ENCODE data around the gene MYH3. TPM values are rescaled to one million over a fixed set of nuclear protein-coding genes. Genes with fewer than 3 reads are reported as not detected.

Gene MYH3
- polyA plus RNA-seq, 2 of the 4 experiments (the other 2 are of a cell fraction) = 1.6 to 2.1 TPM

DNA sequence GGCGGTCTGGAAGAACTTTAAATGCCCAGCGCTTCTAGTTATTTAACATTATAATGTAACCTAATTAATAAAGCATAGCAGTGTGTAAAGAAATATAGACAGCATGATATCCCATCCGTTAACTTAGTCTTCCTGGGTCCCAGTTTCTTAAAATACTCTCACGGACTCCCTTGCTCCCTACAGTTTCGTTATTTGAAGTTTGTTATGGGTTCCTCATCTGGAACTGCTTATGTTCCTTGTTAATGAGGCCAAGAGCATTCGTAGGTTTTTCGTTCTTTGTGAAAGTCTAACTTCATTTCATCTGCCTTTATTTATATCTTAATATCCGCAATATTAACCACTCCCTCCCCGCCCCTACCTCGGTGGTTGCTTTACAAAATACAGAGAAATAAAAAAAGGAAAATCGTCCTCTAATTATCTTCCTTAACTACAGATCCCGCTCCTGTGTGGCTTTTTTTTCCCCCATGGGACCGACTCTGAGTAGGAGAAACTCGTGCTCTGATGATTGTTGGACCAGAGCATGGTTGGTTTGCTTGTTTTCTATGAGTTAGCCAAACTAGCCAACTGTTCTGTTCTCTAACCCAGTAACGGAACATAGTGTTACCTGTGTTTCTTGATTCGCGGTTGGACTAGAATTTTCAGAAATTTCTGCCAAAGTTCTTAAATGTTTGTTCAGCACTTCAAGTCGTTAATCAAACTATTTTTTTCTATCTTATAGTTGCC lies 41.1 kb upstream of the MYH3 start:
- FAIRE-seq = no peak
- peak overlapping the region; percentile 80 for H3K4me2 ChIP-seq
- H3K9me3 ChIP-seq = no peaks in the 10 kb centered on the region
- no peak for TF ChIP-seq MAFK (IDR thresholded peaks at IDR 0.05; ENCODE audit: partially characterized antibody)
- TF ChIP-seq GATA3 (IDR thresholded peaks at IDR 0.05; ENCODE audit: borderline replicate concordance) = no peak
- no peak for TF ChIP-seq KDM5A (IDR thresholded peaks at IDR 0.05)
- TF ChIP-seq TFCP2L1 (CRISPR knock-in tag; IDR thresholded peaks at IDR 0.05) = no peak
- TF ChIP-seq PHF8 (IDR thresholded peaks at IDR 0.05; ENCODE audit: borderline replicate concordance, low read depth) = no peak
- TF ChIP-seq CBX8 (IDR thresholded peaks at IDR 0.05) = no peak
- TF ChIP-seq HMGXB4 (CRISPR knock-in tag; IDR thresholded peaks at IDR 0.05; ENCODE audit: borderline replicate concordance) = no peak
- no peak for TF ChIP-seq KDM1A (IDR thresholded peaks at IDR 0.05; ENCODE audit: low read depth)
- no peak for TF ChIP-seq MAZ (IDR thresholded peaks at IDR 0.05; ENCODE audit: borderline replicate concordance, low read depth, low read length)
- TF ChIP-seq SREBF2 (IDR thresholded peaks at IDR 0.05) = no peak
- no peak for TF ChIP-seq FOXS1 (CRISPR knock-in tag; IDR thresholded peaks at IDR 0.05)
- no peak for TF ChIP-seq ZNF302 (CRISPR knock-in tag; IDR thresholded peaks at IDR 0.05)
- TF ChIP-seq, protein P1, sequence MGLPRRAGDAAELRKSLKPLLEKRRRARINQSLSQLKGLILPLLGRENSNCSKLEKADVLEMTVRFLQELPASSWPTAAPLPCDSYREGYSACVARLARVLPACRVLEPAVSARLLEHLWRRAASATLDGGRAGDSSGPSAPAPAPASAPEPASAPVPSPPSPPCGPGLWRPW (IDR thresholded peaks at IDR 0.05) = no peak
- TF ChIP-seq, protein P2, sequence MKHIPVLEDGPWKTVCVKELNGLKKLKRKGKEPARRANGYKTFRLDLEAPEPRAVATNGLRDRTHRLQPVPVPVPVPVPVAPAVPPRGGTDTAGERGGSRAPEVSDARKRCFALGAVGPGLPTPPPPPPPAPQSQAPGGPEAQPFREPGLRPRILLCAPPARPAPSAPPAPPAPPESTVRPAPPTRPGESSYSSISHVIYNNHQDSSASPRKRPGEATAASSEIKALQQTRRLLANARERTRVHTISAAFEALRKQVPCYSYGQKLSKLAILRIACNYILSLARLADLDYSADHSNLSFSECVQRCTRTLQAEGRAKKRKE (CRISPR knock-in tag; IDR thresholded peaks at IDR 0.05; ENCODE audit: low read depth) = no peak
- TF ChIP-seq RAD21 (conservative IDR thresholded peaks at IDR 0.05 in 1 of 2, IDR thresholded peaks at IDR 0.05 in 1 of 2) = no peak
- TF ChIP-seq MYC (IDR thresholded peaks at IDR 0.05; ENCODE audit: borderline replicate concordance, low read length) = no peak
- TF ChIP-seq RARB (CRISPR knock-in tag; IDR thresholded peaks at IDR 0.05) = no peak
- no peak for TF ChIP-seq FOSL2 (IDR thresholded peaks at IDR 0.05)
- TF ChIP-seq FOSL2 (CRISPR knock-in tag; IDR thresholded peaks at IDR 0.05) = no peak
- TF ChIP-seq JUN (IDR thresholded peaks at IDR 0.05) = no peak
- peak overlapping the region; percentile 85 to 99 for H3K27ac ChIP-seq
- peak in 1 of 2 experiments; percentile 17 for DNase-seq (ENCODE audit: low read depth in 1 of 2, low spot score in 1 of 2)
- ChIA-PET POLR2A (no interaction called here), CTCF (interaction anchor here (1.0 kb wide), 1 partner anchor 39 kb away, joined by 3 read pairs; no protein-coding TSS in a partner anchor)
- no peak for ATAC-seq
- H3K4me1 ChIP-seq = peaks cover 15% of the 10 kb centered on the region
- peak overlapping the region; percentile 85 for H3K4me3 ChIP-seq
- WGBS (ENCODE audit: missing lambda C conversion rate) = 12% methylated on average over 18 of the region's 18 CpGs

DNA sequence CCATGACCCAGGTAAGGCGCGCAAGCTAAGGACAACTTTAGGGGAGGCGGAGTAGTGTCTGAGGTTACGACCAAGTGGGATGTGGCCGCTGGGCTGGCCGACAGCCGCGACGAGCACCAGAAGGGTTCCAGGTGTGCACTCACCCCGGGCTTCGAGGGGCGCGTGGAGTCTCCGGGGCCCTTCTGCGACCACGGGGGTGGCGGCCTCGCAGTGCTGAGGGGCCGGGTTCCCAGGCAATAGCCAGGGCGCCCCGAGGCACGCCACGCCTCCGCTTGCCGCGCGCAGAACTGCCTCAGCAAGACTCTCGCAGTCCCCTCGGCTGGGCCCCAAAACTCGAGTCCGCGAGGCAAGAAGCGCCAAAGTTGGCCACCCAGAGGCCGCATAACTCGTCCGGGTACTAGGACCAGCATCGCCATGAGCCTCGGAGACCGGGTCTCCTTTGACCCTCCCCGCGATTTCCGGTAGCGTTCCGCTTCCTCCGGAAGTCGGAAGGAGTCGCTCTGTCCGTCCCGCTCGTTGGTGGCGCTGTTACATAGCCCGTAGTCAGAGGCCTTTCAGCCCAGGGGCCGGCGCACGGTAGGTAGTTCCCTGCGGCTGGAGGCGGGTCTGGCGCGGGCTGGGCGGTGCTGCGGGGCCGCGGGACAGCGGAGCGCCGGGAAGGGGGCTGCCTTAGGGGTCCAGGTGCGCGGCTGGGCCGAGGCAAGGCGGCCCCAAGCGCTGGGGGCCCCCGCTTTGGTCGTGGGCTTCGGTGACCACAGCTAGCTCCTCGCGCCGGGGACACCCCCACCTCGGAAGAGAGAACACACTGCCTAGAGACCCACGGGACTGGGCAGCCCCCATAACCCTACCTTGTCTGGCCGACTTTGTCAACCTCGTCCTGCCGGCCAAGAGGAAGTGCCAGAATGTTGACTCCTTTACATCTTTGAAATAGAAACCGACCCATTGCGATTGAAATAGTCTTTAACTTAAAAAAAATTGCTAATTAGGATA lies 40.3 kb upstream of the MYH3 start, which contains the start of the genes ADPRM and SCO1:
TSS of gene ADPRM (plus strand) at position 503 of the 990 bp plus-strand sequence. CDS start 7,333 bp downstream, outside the sequence.
TSS of gene SCO1 (minus strand) at position 442 of the 990 bp plus-strand sequence. CDS start at position 416, 26 bp downstream.
- peak within 1 kb of the TSS; percentile 98 for H3K4me2 ChIP-seq
- peaks cover 15% of the 10 kb centered on the region for H3K4me1 ChIP-seq
- H3K9me3 ChIP-seq = no peaks in the 10 kb centered on the region
- ChIA-PET POLR2A (interaction anchor here (1.1 kb wide), 1 partner anchor 33 kb away, joined by 3 read pairs; the partner anchor contains the start of gene TMEM220), CTCF (interaction anchor here (0.7 to 3.5 kb wide), 2 partner anchors 14 to 39 kb away, joined by 3 to 17 read pairs; no protein-coding TSS in a partner anchor)
- peak; percentile 99 to 100 for ATAC-seq
- WGBS (ENCODE audit: missing lambda C conversion rate) = under 1% methylated on average over 39 of the region's 84 CpGs
- H3K4me3 ChIP-seq = peak within 1 kb of the TSS; percentile 85
- peak within 1 kb of the TSS; percentile 85 to 99 for H3K27ac ChIP-seq
- DNase-seq (ENCODE audit: low read depth in 1 of 2, low spot score in 1 of 2) = peak; percentile 88 to 95
- peak; percentile 84 for FAIRE-seq
- TF ChIP-seq FOSL2 (IDR thresholded peaks at IDR 0.05) (no peak), FOSL2 (CRISPR knock-in tag; IDR thresholded peaks at IDR 0.05) (no peak), RFX5 (IDR thresholded peaks at IDR 0.05) (peak; percentile 35; the same call in 1 of the 2 replicates), MAZ (IDR thresholded peaks at IDR 0.05; ENCODE audit: borderline replicate concordance, low read depth, low read length) (no peak), RCOR1 (IDR thresholded peaks at IDR 0.05; ENCODE audit: low read depth, low read length) (no peak), RAD21 (conservative IDR thresholded peaks at IDR 0.05 in 1 of 2, IDR thresholded peaks at IDR 0.05 in 1 of 2) (0 out of 5 replicates have a peak, but pooled peaks of 1 of the 2 experiments have one; percentile 23), REST (IDR thresholded peaks at IDR 0.05) (no peak), TP53 (CRISPR knock-in tag; IDR thresholded peaks at IDR 0.05) (0 out of 2 replicates have a peak, but pooled peaks have one; percentile 20), TFCP2L1 (CRISPR knock-in tag; IDR thresholded peaks at IDR 0.05) (0 out of 2 replicates have a peak, but pooled peaks have one; percentile 64), POLR2A (IDR thresholded peaks at IDR 0.05; ENCODE audit: low read length) (peak; percentile 78), PHF8 (IDR thresholded peaks at IDR 0.05; ENCODE audit: borderline replicate concordance, low read depth) (peak; percentile 90), HOXA7 (CRISPR knock-in tag; IDR thresholded peaks at IDR 0.05) (no peak)
